ENCODE measurements around the gene TAF8. TPM values are rescaled to one million over a fixed set of nuclear protein-coding genes. Genes with fewer than 3 reads are reported as not detected.
A peak's percentile ranks its signal among the peaks of the same experiment; 100 is the strongest.

The TAF8 gene
- total RNA-seq, 1 experiment from 2014 or later: 35.5 TPM

DNA sequence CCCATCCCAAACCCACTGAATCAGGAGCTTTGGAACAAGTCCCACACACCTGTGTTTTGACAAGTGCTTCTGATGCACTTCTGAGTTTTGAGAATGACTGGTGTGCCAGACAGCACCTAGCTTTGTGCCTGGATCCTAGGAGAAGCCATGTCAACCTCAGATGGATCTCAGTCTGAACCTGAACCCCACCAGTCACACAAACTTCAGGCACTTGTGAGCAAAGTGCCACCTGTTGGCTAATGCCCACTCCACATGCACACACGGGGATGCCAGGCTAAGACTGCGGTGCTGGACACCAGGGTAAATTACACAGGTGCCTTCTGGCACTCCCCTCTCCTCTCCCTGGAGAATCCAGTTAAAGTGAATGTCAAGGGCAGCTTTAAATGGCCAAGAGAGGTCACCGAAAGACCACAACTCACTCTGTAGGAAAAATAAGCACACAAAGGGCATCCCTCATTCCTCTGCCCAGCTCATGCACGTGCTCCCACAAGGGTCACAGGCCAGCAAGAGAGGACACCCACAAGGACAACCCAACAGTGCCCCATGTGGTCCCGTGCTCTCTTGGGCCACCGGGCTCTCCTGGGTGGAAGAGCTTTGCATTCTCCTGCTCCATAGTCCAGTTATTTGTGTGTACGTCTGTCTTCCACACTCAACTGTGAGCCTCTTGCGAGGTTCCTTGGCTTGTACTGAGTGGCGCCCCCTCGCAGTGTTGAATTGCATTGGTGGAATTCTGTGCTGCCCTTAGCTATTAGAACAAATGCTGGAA lies 45.6 kb downstream of the TAF8 start:
- POLR2A ChIA-PET: no interaction called here
- DNase-seq (ENCODE audit: low read depth, low spot score) (no peak), ATAC-seq (peak; percentile 6)
- CTCF ChIA-PET: no interaction called here
- Histone ChIP-seq H3K27ac (ENCODE audit: low read length) (no peak overlapping the region), H3K4me3 (ENCODE audit: low read depth in 2 of 2, low read length in 2 of 2) (no peak overlapping the region), H3K4me1 (ENCODE audit: control insufficient read depth, insufficient read depth, low read length) (peaks cover 12% of the 10 kb centered on the region), H3K9me3 (ENCODE audit: control insufficient read depth, insufficient read depth, low read depth, low read length) (no peaks in the 10 kb centered on the region), H3K27me3 (ENCODE audit: control insufficient read depth, insufficient read depth, low read length) (no peaks in the 10 kb centered on the region), H3K36me3 (ENCODE audit: control insufficient read depth, insufficient read depth, low read length) (no peaks in the 10 kb centered on the region)
- in situ Hi-C loops (cut with HindIII; ENCODE audit: low pct_unique_long_range_greater_than_20kb, low sequenced_read_pairs) (no loop called here), intact Hi-C loops (cut with micrococcal nuclease; ENCODE audit: unreplicated experiment) (no loop called here)
- TF ChIP-seq, protein P1, sequence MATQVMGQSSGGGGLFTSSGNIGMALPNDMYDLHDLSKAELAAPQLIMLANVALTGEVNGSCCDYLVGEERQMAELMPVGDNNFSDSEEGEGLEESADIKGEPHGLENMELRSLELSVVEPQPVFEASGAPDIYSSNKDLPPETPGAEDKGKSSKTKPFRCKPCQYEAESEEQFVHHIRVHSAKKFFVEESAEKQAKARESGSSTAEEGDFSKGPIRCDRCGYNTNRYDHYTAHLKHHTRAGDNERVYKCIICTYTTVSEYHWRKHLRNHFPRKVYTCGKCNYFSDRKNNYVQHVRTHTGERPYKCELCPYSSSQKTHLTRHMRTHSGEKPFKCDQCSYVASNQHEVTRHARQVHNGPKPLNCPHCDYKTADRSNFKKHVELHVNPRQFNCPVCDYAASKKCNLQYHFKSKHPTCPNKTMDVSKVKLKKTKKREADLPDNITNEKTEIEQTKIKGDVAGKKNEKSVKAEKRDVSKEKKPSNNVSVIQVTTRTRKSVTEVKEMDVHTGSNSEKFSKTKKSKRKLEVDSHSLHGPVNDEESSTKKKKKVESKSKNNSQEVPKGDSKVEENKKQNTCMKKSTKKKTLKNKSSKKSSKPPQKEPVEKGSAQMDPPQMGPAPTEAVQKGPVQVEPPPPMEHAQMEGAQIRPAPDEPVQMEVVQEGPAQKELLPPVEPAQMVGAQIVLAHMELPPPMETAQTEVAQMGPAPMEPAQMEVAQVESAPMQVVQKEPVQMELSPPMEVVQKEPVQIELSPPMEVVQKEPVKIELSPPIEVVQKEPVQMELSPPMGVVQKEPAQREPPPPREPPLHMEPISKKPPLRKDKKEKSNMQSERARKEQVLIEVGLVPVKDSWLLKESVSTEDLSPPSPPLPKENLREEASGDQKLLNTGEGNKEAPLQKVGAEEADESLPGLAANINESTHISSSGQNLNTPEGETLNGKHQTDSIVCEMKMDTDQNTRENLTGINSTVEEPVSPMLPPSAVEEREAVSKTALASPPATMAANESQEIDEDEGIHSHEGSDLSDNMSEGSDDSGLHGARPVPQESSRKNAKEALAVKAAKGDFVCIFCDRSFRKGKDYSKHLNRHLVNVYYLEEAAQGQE (IDR thresholded peaks at IDR 0.05; ENCODE audit: insufficient read depth in 1 of 2, low read depth in 2 of 2, low read length in 1 of 2): no peak
- TF ChIP-seq CTCF (IDR thresholded peaks at IDR 0.05) (peak; percentile 65), SIN3A (IDR thresholded peaks at IDR 0.05; ENCODE audit: borderline replicate concordance, insufficient read depth, low read depth, low read length) (no peak)
- BruUV-seq (replicated peaks): no TSS peak

GRCh38 chr6:42099340-42100028 lies 49.2 kb downstream of the TAF8 start:
- Histone ChIP-seq H3K4me3 (ENCODE audit: low read depth in 2 of 2, low read length in 2 of 2) (no peak overlapping the region), H3K27me3 (ENCODE audit: control insufficient read depth, insufficient read depth, low read length) (no peaks in the 10 kb centered on the region), H3K27ac (ENCODE audit: low read length) (no peak overlapping the region), H3K4me1 (ENCODE audit: control insufficient read depth, insufficient read depth, low read length) (peaks cover 12% of the 10 kb centered on the region), H3K36me3 (ENCODE audit: control insufficient read depth, insufficient read depth, low read length) (no peaks in the 10 kb centered on the region), H3K9me3 (ENCODE audit: control insufficient read depth, insufficient read depth, low read depth, low read length) (no peaks in the 10 kb centered on the region)
- ChIA-PET POLR2A (no interaction called here), CTCF (interaction anchor here (1.1 kb wide), 1 partner anchor 130 kb away, joined by 3 read pairs; no protein-coding TSS in a partner anchor)
- in situ Hi-C loops (cut with HindIII; ENCODE audit: low pct_unique_long_range_greater_than_20kb, low sequenced_read_pairs): no loop called here
- no TSS peak for BruUV-seq (replicated peaks)
- intact Hi-C loops (cut with micrococcal nuclease; ENCODE audit: unreplicated experiment): no loop called here
- no peak for DNase-seq (ENCODE audit: low read depth, low spot score)
- 0 out of 2 replicates have a peak, but pooled peaks have one; percentile 31 for ATAC-seq
- TF ChIP-seq, protein P1 (IDR thresholded peaks at IDR 0.05; ENCODE audit: insufficient read depth in 1 of 2, low read depth in 2 of 2, low read length in 1 of 2): no peak
- TF ChIP-seq POLR2AphosphoS5 (IDR thresholded peaks at IDR 0.05; ENCODE audit: low read depth, low read length): no peak
- no peak for TF ChIP-seq SIN3A (IDR thresholded peaks at IDR 0.05; ENCODE audit: borderline replicate concordance, insufficient read depth, low read depth, low read length)
- no peak for TF ChIP-seq TCF7L2 (IDR thresholded peaks at IDR 0.05; ENCODE audit: low read depth, low read length)
- TF ChIP-seq CTCF (IDR thresholded peaks at IDR 0.05): no peak

Measured in Panc1 (cell line).